ENCODE measurements around the gene ATP11C.

The ATP11C gene

DNA sequence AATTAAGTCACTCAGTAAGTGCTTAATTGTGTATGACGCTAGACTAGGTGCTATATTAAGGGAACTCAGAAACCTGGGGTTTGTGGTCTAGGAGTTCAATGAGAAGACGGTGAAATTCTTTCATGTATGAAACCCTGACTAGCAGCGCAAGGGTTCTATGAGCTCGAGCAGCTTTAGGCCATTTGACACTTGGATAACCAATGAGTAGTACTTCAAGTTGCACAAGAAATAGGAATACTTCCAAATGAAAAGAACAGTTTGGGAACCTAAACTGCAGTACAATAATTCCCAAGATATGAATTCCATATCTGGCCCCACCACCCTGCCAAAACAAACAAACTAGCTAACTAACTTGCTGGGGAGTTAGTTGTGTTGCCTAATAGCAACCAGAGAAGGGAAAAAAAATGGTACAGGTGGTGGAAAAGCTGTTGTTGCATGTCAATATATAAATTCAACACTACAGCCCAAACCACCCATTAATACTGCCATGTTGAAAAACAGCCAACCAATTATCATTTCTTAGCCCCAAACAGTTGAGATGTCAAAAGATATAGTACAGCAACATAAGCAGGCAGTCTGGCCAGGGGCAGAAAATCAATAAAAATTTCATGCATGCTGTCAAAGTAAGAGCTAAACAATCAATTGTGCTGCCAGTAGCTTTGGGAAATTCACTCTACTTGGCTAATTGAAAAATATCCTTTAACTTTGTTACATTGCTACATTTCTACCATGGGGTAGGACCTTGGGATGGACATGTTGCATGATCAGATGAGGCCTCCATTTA is 170.3 kb downstream of the ATP11C start:
- DNase-seq (ENCODE audit: insufficient read length, low spot score) (no peak), FAIRE-seq (peak; percentile 63)
- no peak for TF ChIP-seq SPI1 (IDR thresholded peaks at IDR 0.05; ENCODE audit: low read depth, low read length)
- no peak for TF ChIP-seq TAF1 (IDR thresholded peaks at IDR 0.05; ENCODE audit: low read depth, low read length)
- no peak for TF ChIP-seq POLR2A (IDR thresholded peaks at IDR 0.05; ENCODE audit: low read depth, low read length)
- no peak for TF ChIP-seq PAX5 (IDR thresholded peaks at IDR 0.05; ENCODE audit: insufficient read depth, low read length, severe bottlenecking)
- no peak for TF ChIP-seq POU2F2 (IDR thresholded peaks at IDR 0.05; ENCODE audit: low read depth, low read length)
- TF ChIP-seq POLR2AphosphoS5 (IDR thresholded peaks at IDR 0.05; ENCODE audit: low read depth, low read length): no peak

- no peak for TF ChIP-seq PAX5 (IDR thresholded peaks at IDR 0.05; ENCODE audit: insufficient read depth, low read length, severe bottlenecking)
- no peak for TF ChIP-seq POU2F2 (IDR thresholded peaks at IDR 0.05; ENCODE audit: low read depth, low read length)
- TF ChIP-seq POLR2AphosphoS5 (IDR thresholded peaks at IDR 0.05; ENCODE audit: low read depth, low read length): no peak
- no peak for TF ChIP-seq POLR2A (IDR thresholded peaks at IDR 0.05; ENCODE audit: low read depth, low read length)
- TF ChIP-seq SPI1 (IDR thresholded peaks at IDR 0.05; ENCODE audit: low read depth, low read length): no peak
- TF ChIP-seq TAF1 (IDR thresholded peaks at IDR 0.05; ENCODE audit: low read depth, low read length): no peak
- FAIRE-seq (no peak), DNase-seq (ENCODE audit: insufficient read length, low spot score) (no peak)
These were observed 173.2 kb downstream of the ATP11C start for GRCh38 chrX:139759637-139760036.

GRCh38 chrX:139758809-139759208 is 174.0 kb downstream of the ATP11C start:
- no peak for TF ChIP-seq POU2F2 (IDR thresholded peaks at IDR 0.05; ENCODE audit: low read depth, low read length)
- TF ChIP-seq PAX5 (IDR thresholded peaks at IDR 0.05; ENCODE audit: insufficient read depth, low read length, severe bottlenecking): no peak
- no peak for TF ChIP-seq SPI1 (IDR thresholded peaks at IDR 0.05; ENCODE audit: low read depth, low read length)
- no peak for TF ChIP-seq POLR2AphosphoS5 (IDR thresholded peaks at IDR 0.05; ENCODE audit: low read depth, low read length)
- TF ChIP-seq POLR2A (IDR thresholded peaks at IDR 0.05; ENCODE audit: low read depth, low read length): no peak
- no peak for TF ChIP-seq TAF1 (IDR thresholded peaks at IDR 0.05; ENCODE audit: low read depth, low read length)
- FAIRE-seq (no peak), DNase-seq (ENCODE audit: insufficient read length, low spot score) (no peak)

DNA sequence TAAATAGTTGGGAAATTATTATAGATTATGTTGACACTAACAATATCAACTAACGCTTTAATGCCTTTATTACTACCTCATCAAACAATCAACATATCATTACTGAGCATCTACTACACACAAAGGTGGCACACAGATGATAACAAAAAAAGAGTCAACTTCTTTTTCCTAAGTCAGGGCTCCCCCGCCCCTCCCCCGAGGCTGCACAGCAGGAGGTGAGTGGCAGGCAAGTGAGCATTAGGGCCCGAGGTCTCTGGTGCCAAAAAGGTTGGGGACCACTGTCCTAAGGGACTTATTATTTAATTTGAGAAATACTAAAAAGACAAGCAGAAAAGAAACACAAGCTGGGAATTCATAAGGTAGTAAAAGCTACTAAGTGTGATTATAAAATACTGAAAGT is 174.6 kb downstream of the ATP11C start:
- DNase-seq (ENCODE audit: insufficient read length, low spot score) (no peak), FAIRE-seq (no peak)
- no peak for TF ChIP-seq PAX5 (IDR thresholded peaks at IDR 0.05; ENCODE audit: insufficient read depth, low read length, severe bottlenecking)
- no peak for TF ChIP-seq TAF1 (IDR thresholded peaks at IDR 0.05; ENCODE audit: low read depth, low read length)
- TF ChIP-seq SPI1 (IDR thresholded peaks at IDR 0.05; ENCODE audit: low read depth, low read length): no peak
- TF ChIP-seq POLR2AphosphoS5 (IDR thresholded peaks at IDR 0.05; ENCODE audit: low read depth, low read length): no peak
- TF ChIP-seq POU2F2 (IDR thresholded peaks at IDR 0.05; ENCODE audit: low read depth, low read length): no peak
- TF ChIP-seq POLR2A (IDR thresholded peaks at IDR 0.05; ENCODE audit: low read depth, low read length): no peak

- DNase-seq (ENCODE audit: insufficient read length, low spot score) (no peak), FAIRE-seq (no peak)
- no peak for TF ChIP-seq TAF1 (IDR thresholded peaks at IDR 0.05; ENCODE audit: low read depth, low read length)
- TF ChIP-seq POLR2AphosphoS5 (IDR thresholded peaks at IDR 0.05; ENCODE audit: low read depth, low read length): no peak
- no peak for TF ChIP-seq SPI1 (IDR thresholded peaks at IDR 0.05; ENCODE audit: low read depth, low read length)
- TF ChIP-seq PAX5 (IDR thresholded peaks at IDR 0.05; ENCODE audit: insufficient read depth, low read length, severe bottlenecking): no peak
- TF ChIP-seq POU2F2 (IDR thresholded peaks at IDR 0.05; ENCODE audit: low read depth, low read length): no peak
- no peak for TF ChIP-seq POLR2A (IDR thresholded peaks at IDR 0.05; ENCODE audit: low read depth, low read length)
These were observed 181.8 kb downstream of the ATP11C start for GRCh38 chrX:139751053-139751452.

DNA sequence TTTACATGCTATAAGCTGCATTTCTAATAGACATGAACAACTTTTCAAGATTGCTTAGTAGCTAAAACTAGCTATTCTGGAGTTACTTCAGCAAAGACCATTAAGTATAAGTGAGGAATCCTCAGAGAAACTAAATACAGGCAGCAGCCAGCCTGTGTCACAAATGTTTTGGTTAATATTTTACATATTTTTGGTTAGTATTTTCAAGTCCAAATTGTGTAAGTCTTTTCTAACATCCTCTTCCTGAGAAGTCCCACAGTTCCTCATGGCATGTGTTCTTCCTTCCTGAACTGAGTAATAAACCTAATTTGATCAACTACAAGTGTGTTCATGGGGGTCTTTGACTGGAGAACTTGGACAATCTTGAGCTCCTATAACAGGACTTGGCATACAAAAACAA is 182.5 kb downstream of the ATP11C start:
- DNase-seq (ENCODE audit: insufficient read length, low spot score): no peak
- TF ChIP-seq SPI1 (IDR thresholded peaks at IDR 0.05; ENCODE audit: low read depth, low read length): no peak
- no peak for TF ChIP-seq TAF1 (IDR thresholded peaks at IDR 0.05; ENCODE audit: low read depth, low read length)
- TF ChIP-seq POLR2A (IDR thresholded peaks at IDR 0.05; ENCODE audit: low read depth, low read length): no peak
- FAIRE-seq: no peak

- DNase-seq (ENCODE audit: insufficient read length, low spot score): no peak
- FAIRE-seq: no peak
- no peak for TF ChIP-seq PAX5 (IDR thresholded peaks at IDR 0.05; ENCODE audit: insufficient read depth, low read length, severe bottlenecking)
- TF ChIP-seq POLR2A (IDR thresholded peaks at IDR 0.05; ENCODE audit: low read depth, low read length): no peak
- no peak for TF ChIP-seq SPI1 (IDR thresholded peaks at IDR 0.05; ENCODE audit: low read depth, low read length)
- no peak for TF ChIP-seq POU2F2 (IDR thresholded peaks at IDR 0.05; ENCODE audit: low read depth, low read length)
- TF ChIP-seq TAF1 (IDR thresholded peaks at IDR 0.05; ENCODE audit: low read depth, low read length): no peak
- no peak for TF ChIP-seq POLR2AphosphoS5 (IDR thresholded peaks at IDR 0.05; ENCODE audit: low read depth, low read length)
These were observed 193.7 kb downstream of the ATP11C start for GRCh38 chrX:139739138-139739537.

DNA sequence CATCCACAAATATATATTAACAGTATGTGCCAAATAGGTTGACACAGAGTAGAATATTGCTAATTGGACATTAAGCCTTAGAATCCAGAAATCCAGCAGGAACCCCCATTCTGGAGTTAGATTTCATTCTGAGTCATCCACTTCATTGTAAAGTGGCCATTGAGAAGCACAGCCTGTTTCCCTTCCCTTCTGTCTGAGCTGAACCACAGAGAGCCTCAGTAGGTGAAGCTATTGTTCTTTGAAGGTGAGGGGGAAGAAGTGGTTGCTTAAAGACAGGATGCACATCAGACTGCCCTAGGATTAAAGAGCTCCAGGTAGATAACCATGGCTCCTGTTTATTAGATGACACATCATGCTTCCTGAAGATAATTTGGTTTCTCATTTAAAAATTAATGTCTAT is 194.3 kb downstream of the ATP11C start:
- peak; percentile 54 for FAIRE-seq
- TF ChIP-seq TAF1 (IDR thresholded peaks at IDR 0.05; ENCODE audit: low read depth, low read length) (no peak), POU2F2 (IDR thresholded peaks at IDR 0.05; ENCODE audit: low read depth, low read length) (no peak), SPI1 (IDR thresholded peaks at IDR 0.05; ENCODE audit: low read depth, low read length) (no peak), POLR2A (IDR thresholded peaks at IDR 0.05; ENCODE audit: low read depth, low read length) (no peak), POLR2AphosphoS5 (IDR thresholded peaks at IDR 0.05; ENCODE audit: low read depth, low read length) (no peak), PAX5 (IDR thresholded peaks at IDR 0.05; ENCODE audit: insufficient read depth, low read length, severe bottlenecking) (no peak)
- no peak for DNase-seq (ENCODE audit: insufficient read length, low spot score)

DNA sequence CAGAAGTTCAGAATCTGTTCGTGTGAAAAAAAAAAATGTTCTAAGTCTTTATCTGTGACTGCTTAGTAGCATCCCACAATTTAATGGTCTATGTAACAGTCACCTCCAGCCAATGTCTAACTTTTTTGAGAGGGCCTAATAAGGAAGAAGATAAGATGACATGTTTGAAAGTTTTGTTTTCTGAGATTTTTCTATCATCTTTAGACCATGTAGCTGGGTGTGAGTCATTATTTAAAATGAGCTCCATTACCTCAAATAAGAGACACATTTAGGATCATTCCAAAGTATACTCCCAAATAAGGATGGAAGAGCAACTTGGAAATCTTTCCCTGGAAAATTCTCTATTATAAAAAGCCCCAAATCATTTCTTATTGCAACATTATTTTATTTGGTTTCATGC is 196.7 kb downstream of the ATP11C start:
- FAIRE-seq (no peak), DNase-seq (ENCODE audit: insufficient read length, low spot score) (no peak)
- TF ChIP-seq TAF1 (IDR thresholded peaks at IDR 0.05; ENCODE audit: low read depth, low read length) (no peak), POLR2AphosphoS5 (IDR thresholded peaks at IDR 0.05; ENCODE audit: low read depth, low read length) (no peak), POU2F2 (IDR thresholded peaks at IDR 0.05; ENCODE audit: low read depth, low read length) (no peak), PAX5 (IDR thresholded peaks at IDR 0.05; ENCODE audit: insufficient read depth, low read length, severe bottlenecking) (no peak), POLR2A (IDR thresholded peaks at IDR 0.05; ENCODE audit: low read depth, low read length) (no peak), SPI1 (IDR thresholded peaks at IDR 0.05; ENCODE audit: low read depth, low read length) (no peak)
